ENCODE measurements around the gene M1AP.

GRCh38 chr2:74693668-74694067 lies 45.5 kb upstream of the M1AP start:
- no peak for TF ChIP-seq CTCF (IDR thresholded peaks at IDR 0.05)
- TF ChIP-seq YY1 (IDR thresholded peaks at IDR 0.05; ENCODE audit: low read depth), result no peak
- TF ChIP-seq GATA2 (CRISPR knock-in tag; IDR thresholded peaks at IDR 0.05), result no peak
- no peak for TF ChIP-seq NFIC (IDR thresholded peaks at IDR 0.05; ENCODE audit: borderline replicate concordance)
- TF ChIP-seq, protein P1, sequence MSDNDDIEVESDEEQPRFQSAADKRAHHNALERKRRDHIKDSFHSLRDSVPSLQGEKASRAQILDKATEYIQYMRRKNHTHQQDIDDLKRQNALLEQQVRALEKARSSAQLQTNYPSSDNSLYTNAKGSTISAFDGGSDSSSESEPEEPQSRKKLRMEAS (IDR thresholded peaks at IDR 0.05; ENCODE audit: low read depth), result no peak
- no peak for TF ChIP-seq RXRA (IDR thresholded peaks at IDR 0.05; ENCODE audit: borderline replicate concordance, low read depth)
- TF ChIP-seq, protein P2, sequence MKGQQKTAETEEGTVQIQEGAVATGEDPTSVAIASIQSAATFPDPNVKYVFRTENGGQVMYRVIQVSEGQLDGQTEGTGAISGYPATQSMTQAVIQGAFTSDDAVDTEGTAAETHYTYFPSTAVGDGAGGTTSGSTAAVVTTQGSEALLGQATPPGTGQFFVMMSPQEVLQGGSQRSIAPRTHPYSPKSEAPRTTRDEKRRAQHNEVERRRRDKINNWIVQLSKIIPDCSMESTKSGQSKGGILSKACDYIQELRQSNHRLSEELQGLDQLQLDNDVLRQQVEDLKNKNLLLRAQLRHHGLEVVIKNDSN (IDR thresholded peaks at IDR 0.05; ENCODE audit: borderline replicate concordance, low read depth), result no peak
- no peak for TF ChIP-seq EZH2phosphoT487 (IDR thresholded peaks at IDR 0.05; ENCODE audit: borderline replicate concordance, low read depth)
- no peak for TF ChIP-seq RCOR1 (IDR thresholded peaks at IDR 0.05; ENCODE audit: low read length)
- TF ChIP-seq TEAD4 (IDR thresholded peaks at IDR 0.05; ENCODE audit: borderline replicate concordance, insufficient read depth), result no peak
- TF ChIP-seq POLR2AphosphoS5 (IDR thresholded peaks at IDR 0.05; ENCODE audit: low read depth, low read length), result no peak
- no peak for TF ChIP-seq EP300 (IDR thresholded peaks at IDR 0.05; ENCODE audit: borderline replicate concordance in 1 of 2, low read depth in 1 of 2, low read length in 1 of 2)
- TF ChIP-seq JUND (IDR thresholded peaks at IDR 0.05), result no peak
- no peak for TF ChIP-seq TAF1 (IDR thresholded peaks at IDR 0.05; ENCODE audit: borderline replicate concordance, low read depth, low read length)

Measured in SK-N-SH (cell line).